Measurements from ENCODE around the gene ATP10D.
"Not testable (repeated sequence)": the region's sequence is repeated elsewhere in the genome, so short reads cannot be mapped to it uniquely, and the experiment has no call there.

The ATP10D gene

GRCh38 chr4:47534772-47535171, 49.7 kb downstream of the ATP10D start:
- DNase-seq (ENCODE audit: low read depth in 1 of 2, low spot score in 1 of 2), result no peak

GRCh38 chr4:47535567-47536147, 50.6 kb downstream of the ATP10D start:
- no peak for DNase-seq (ENCODE audit: low read depth in 1 of 2, low spot score in 1 of 2)

DNA sequence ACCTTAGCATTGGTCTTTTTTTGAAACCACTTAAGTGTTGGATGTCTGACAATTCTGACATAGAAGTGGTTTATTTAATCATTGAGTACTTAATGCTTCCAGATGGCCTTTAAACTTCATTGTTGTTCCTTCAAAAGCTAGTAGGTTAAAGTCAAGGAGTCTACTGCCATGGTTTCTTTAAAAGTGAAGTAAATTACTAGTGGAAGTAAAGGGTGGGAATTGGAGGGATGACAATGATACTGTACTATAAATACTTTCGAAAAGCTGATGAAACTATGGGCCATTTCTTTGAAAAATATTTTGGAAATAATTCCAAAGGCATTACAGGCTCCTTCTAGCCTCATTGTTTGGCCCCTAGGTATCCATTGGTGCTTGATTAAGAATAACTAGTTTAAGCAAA, 51.9 kb downstream of the ATP10D start:
- DNase-seq (ENCODE audit: low read depth in 1 of 2, low spot score in 1 of 2), result no peak

DNA sequence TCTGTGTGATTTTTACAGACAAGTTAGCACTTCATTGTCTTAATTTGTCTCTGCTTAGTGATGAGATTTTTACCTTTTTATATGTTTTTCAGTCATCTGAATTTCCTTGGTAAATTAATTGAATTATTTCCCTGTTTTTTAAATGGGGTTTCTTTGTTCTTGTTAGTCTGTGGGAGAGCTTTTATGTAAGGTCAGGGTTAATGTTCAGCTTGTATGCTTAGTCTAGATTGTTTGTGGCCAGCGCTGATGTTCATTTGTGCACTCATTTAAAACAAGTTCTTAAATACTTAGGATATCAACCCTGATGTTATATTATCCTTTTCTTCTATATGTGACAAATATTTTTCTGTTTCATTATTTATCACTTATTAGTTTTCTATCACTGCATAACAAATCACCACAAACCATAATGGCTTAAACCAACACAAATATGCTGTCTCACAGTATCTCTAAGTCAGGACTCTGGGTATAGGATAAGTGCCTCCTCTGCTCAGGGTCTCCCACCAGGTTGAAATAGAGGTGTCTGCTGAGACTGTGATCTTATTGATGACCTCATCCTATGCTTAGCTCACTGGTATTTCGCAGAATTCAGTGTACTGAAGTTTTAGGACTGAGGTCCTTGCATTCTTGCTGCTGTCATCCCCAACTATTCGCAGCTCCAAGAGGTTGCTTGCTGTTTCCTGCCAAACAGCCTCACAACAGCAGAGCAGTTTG, 53.2 kb downstream of the ATP10D start:
- DNase-seq (ENCODE audit: low read depth in 1 of 2, low spot score in 1 of 2), result no peak

- DNase-seq (ENCODE audit: low read depth in 1 of 2, low spot score in 1 of 2), result no peak
These were observed 53.7 kb downstream of the ATP10D start for GRCh38 chr4:47538825-47539154.

- not testable (repeated sequence) for DNase-seq (ENCODE audit: low read depth in 1 of 2, low spot score in 1 of 2)
These were observed 57.6 kb downstream of the ATP10D start for GRCh38 chr4:47542640-47543039.

- DNase-seq (ENCODE audit: low read depth in 1 of 2, low spot score in 1 of 2), result no peak
These were observed 58.3 kb downstream of the ATP10D start for GRCh38 chr4:47543331-47543730.

GRCh38 chr4:47550357-47550756, 65.3 kb downstream of the ATP10D start:
- not testable (repeated sequence) for DNase-seq (ENCODE audit: low read depth in 1 of 2, low spot score in 1 of 2)

DNA sequence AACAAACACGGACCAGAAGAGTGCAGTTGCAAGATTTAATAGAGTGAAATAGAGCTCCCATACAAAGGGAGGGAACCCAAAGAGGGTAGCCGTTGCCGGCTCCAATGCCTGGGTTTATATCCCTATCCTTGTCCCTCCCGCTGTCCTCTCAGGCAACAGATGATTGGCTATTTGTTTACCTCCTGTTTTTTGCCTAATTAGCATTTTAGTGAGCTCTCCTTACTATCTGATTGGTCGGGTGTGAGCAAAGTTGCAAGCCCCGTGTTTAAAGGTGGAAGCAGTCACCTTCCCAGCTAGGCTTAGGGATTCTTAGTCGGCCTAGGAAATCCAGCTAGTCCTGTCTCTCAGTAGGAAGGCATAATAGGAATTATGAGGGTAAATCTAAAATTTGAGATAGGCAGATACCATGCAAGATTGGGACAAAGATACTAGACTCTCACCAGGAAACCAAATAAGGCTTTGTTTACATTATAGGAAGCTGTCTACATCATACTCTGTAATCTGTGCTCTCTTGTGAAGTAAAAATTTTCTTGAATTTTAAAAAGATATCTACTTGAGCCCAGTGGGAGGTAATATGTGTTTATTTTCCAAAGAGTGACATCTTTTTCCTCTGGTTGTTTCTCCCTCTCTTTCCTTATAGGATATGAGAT, 65.9 kb downstream of the ATP10D start:
- DNase-seq (ENCODE audit: low read depth in 1 of 2, low spot score in 1 of 2), result no peak

DNA sequence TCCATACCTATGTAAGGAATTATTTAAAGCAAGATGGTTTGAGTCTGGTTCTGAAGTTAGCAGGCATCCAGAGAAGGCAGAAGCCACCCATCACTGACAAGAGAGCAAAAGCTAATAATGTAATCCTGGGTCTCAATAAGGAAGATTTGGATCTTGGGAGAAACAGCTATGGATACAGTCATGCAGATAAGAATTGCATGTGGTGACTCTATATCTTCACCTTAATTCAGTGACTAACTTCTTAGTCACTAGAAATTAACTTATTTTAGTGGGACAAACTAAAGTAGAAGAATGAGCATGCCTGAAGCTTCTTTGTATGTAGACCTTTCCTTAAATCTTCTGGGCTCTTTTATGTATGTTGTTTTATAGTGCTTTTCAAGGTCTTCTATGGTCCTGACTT, 66.6 kb downstream of the ATP10D start:
- no peak for DNase-seq (ENCODE audit: low read depth in 1 of 2, low spot score in 1 of 2)

- no peak for DNase-seq (ENCODE audit: low read depth in 1 of 2, low spot score in 1 of 2)
These were observed 68.5 kb downstream of the ATP10D start for GRCh38 chr4:47553329-47554125.

- not testable (repeated sequence) for DNase-seq (ENCODE audit: low read depth in 1 of 2, low spot score in 1 of 2)
These were observed 70.8 kb downstream of the ATP10D start for GRCh38 chr4:47555920-47556319.

DNA sequence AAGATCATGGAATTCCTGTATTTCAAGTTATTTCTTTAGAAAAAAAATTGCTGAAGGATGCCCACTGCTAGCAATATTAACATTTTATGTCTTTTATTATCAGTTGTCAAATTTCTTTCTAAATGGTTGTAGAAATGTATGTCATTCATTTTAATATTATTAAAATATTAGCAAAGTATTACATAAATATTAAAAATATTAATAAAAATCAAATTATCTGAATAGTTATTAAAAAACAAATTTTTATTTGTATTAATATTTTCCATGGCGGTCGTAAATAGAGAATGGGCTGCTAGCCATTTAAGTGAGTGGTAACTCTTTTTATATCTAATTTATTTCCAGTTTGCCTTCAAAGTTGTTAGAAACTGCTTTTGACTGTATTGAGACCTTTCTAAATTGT, 72.2 kb downstream of the ATP10D start:
- no peak for DNase-seq (ENCODE audit: low read depth in 1 of 2, low spot score in 1 of 2)

DNA sequence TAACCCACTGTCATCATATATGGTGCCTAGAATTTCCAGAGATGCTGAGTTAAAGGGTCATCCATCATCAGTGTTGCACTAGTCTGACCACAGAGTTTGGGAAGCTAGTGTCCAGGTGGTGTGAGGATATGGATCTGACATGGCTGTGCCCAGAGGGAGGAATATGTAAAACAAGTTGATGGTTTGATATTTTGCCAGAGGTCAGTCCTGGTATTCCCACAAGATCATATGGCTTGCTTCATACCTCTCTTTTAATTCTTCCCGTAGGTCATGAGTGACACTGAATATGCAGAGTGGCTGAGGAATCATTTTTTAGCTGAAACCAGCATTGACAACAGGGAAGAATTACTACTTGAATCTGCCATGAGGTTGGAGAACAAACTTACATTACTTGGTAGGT, 75.6 kb downstream of the ATP10D start:
- no peak for DNase-seq (ENCODE audit: low read depth in 1 of 2, low spot score in 1 of 2)

DNA sequence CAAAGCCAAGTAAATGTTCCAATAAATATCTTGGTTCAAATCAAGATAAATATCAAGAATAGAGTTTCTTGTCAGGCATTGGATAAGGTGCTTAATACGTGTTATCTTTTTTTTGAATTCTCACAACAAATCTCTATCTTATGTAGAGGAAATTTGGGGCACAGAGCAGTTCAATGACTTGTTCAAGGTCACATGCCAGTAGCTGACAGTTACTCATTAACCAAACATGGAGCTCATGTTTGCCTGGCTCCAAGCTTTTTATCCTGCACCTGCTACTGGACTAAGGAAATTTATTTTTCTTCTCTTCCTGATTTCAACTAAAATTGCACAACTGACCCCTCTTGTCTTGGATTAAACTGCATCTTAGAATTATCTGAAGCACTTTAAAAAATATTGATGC, 76.3 kb downstream of the ATP10D start:
- DNase-seq (ENCODE audit: low read depth in 1 of 2, low spot score in 1 of 2), result no peak

DNA sequence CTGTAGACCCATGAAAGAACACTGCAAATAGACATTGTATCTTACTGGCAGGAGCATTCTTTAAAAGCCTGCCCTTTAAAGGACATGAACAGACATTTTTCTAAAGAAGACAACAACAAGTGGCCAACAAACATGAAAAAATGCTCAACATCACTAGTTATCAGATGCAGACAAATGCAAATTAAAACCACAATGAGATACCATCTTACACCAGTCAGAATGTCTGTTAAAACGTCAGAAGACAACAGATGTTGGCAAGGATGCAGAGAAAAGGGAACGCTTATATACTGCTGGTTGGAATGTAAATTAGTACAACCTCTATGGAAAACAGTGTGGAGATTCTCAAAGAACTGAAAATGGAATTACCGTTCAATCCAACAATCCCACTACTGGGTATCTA, 77.2 kb downstream of the ATP10D start:
- no peak for DNase-seq (ENCODE audit: low read depth in 1 of 2, low spot score in 1 of 2)

DNA sequence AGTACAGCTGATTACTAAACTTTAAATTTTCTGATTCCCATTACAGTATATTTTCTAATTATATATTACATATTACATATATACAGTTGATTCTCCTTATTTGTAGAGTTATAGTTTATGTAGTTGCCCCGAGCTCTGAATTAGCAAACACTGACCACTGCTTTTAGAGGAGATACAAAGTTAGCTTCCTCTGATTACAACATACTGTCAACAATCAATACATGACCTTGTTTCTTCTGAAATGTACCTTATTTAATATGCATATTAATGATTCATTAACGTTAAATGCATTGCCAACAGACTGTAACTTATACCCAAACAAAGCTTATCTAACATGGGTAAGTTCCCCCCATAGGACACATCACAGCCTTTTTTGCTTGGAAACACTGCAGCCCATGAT, 81.5 kb downstream of the ATP10D start:
- DNase-seq (ENCODE audit: low read depth in 1 of 2, low spot score in 1 of 2), result no peak

DNA sequence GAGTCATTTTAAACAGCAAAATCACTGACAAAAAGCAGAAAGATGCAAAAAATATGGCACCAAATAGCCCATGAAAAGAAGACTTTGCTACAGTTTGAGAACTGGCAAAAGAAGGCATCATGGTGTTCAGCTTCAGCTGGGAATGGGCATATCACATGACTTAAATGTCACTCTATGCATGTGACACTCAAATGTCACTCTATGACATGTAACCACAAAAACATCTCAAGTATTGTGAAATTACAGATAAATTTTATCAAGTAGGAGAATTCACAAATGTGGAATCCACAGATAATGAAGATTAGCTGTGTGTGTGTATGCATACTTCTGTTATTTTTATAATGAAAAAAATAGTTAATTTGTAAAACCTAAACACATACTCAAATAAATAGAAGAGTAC, 81.9 kb downstream of the ATP10D start:
- no peak for DNase-seq (ENCODE audit: low read depth in 1 of 2, low spot score in 1 of 2)

DNA sequence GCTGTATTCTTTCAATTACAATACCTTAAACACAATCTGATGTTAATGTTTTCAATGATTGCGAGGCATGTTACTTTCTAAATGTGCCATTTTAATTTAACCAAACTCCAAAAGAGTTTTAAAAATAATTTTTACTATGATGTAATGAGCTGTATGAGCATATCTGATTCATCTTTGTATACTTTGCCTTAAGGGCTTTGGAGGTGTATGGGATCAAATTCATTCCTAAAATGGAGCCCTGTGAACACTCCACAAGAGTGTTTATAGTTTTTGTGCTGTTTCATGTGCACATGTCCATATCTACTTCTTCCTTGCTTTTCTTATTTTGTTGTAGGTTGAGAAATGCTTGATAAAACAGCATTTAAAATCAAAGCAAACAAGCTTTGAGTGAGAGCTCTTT, 82.4 kb downstream of the ATP10D start:
- no peak for DNase-seq (ENCODE audit: low read depth in 1 of 2, low spot score in 1 of 2)

DNA sequence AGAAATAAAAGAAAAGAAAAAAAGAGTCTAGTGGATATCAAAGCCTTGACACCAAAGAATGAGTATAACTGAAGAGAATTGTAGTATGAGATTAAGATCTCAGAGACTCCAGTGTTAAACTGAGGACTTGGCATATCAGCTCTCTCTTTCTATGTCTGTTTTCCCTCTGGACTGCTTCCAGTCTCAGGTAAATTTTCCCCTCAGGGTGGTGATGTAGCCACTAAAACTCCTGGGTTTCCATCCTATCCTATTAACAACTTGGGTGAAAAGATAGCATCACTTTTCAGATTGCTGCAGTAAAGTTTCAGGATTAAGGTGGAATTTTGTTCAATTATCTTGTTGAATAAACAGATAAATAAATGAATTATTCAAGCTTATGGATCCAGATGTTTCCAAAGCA, 85.7 kb downstream of the ATP10D start:
- DNase-seq (ENCODE audit: low read depth in 1 of 2, low spot score in 1 of 2), result no peak

GRCh38 chr4:47572981-47573380, 87.9 kb downstream of the ATP10D start:
- DNase-seq (ENCODE audit: low read depth in 1 of 2, low spot score in 1 of 2), result no peak

All from activated CD4-positive, alpha-beta T cell treated with anti-CD3 and anti-CD28 coated beads, Interleukin-2, amount 50 U/mL, for 24 hours (primary cell).